ENCODE results near the gene BRI3BP.
"Not testable (repeated sequence)": the region's sequence is repeated elsewhere in the genome, so short reads cannot be mapped to it uniquely, and the experiment has no call there.

Gene BRI3BP

GRCh38 chr12:125074294-125074693 is 80.8 kb downstream of the BRI3BP start:
- H3K9ac ChIP-seq (ENCODE audit: low read depth, low read length); H3K4me3 ChIP-seq (ENCODE audit: low read depth, low read length); H3K27me3 ChIP-seq (ENCODE audit: control insufficient read depth, insufficient read depth, low read length); H3K4me1 ChIP-seq (ENCODE audit: control insufficient read depth, insufficient read depth, low read length); H3K9me3 ChIP-seq (ENCODE audit: control insufficient read depth, insufficient read depth, low read length): not testable (repeated sequence)
- peaks cover 34% of the 10 kb centered on the region for H3K36me3 ChIP-seq (ENCODE audit: control insufficient read depth, insufficient read depth, low read length)

- H3K4me1 ChIP-seq (ENCODE audit: control insufficient read depth, insufficient read depth, low read length): no peaks in the 10 kb centered on the region
- no peak overlapping the region for H3K4me3 ChIP-seq (ENCODE audit: low read depth, low read length)
- H3K36me3 ChIP-seq (ENCODE audit: control insufficient read depth, insufficient read depth, low read length): peaks cover 35% of the 10 kb centered on the region
- no peaks in the 10 kb centered on the region for H3K9me3 ChIP-seq (ENCODE audit: control insufficient read depth, insufficient read depth, low read length)
- no peak overlapping the region for H3K9ac ChIP-seq (ENCODE audit: low read depth, low read length)
- no peaks in the 10 kb centered on the region for H3K27me3 ChIP-seq (ENCODE audit: control insufficient read depth, insufficient read depth, low read length)
These were observed 82.7 kb downstream of the BRI3BP start for GRCh38 chr12:125076103-125076502.

- Histone ChIP-seq H3K9ac (ENCODE audit: low read depth, low read length) (no peak overlapping the region), H3K9me3 (ENCODE audit: control insufficient read depth, insufficient read depth, low read length) (no peaks in the 10 kb centered on the region), H3K4me1 (ENCODE audit: control insufficient read depth, insufficient read depth, low read length) (no peaks in the 10 kb centered on the region), H3K4me3 (ENCODE audit: low read depth, low read length) (no peak overlapping the region), H3K36me3 (ENCODE audit: control insufficient read depth, insufficient read depth, low read length) (peaks cover 40% of the 10 kb centered on the region), H3K27me3 (ENCODE audit: control insufficient read depth, insufficient read depth, low read length) (no peaks in the 10 kb centered on the region)
These were observed 85.6 kb downstream of the BRI3BP start for GRCh38 chr12:125079084-125079483.

- no peak overlapping the region for H3K9ac ChIP-seq (ENCODE audit: low read depth, low read length)
- no peaks in the 10 kb centered on the region for H3K4me1 ChIP-seq (ENCODE audit: control insufficient read depth, insufficient read depth, low read length)
- H3K9me3 ChIP-seq (ENCODE audit: control insufficient read depth, insufficient read depth, low read length): no peaks in the 10 kb centered on the region
- H3K36me3 ChIP-seq (ENCODE audit: control insufficient read depth, insufficient read depth, low read length): peaks cover 41% of the 10 kb centered on the region
- H3K27me3 ChIP-seq (ENCODE audit: control insufficient read depth, insufficient read depth, low read length): no peaks in the 10 kb centered on the region
- H3K4me3 ChIP-seq (ENCODE audit: low read depth, low read length): no peak overlapping the region
These were observed 86.5 kb downstream of the BRI3BP start for GRCh38 chr12:125079648-125080645.

All from iPS-15b (cell line).